Dedifferentiated amniotic fluid mesenchymal stem cell (primary cell): ENCODE results near the gene JAK1.
"Not testable (repeated sequence)": the region's sequence is repeated elsewhere in the genome, so short reads cannot be mapped to it uniquely, and the experiment has no call there.

Experiments used
- DNase-seq: peaks from one replicate; pipeline ENCODE4 v3.0.0-alpha.2; 2016; ENCODE audit errors: extremely low spot score

JAK1 gene

DNA sequence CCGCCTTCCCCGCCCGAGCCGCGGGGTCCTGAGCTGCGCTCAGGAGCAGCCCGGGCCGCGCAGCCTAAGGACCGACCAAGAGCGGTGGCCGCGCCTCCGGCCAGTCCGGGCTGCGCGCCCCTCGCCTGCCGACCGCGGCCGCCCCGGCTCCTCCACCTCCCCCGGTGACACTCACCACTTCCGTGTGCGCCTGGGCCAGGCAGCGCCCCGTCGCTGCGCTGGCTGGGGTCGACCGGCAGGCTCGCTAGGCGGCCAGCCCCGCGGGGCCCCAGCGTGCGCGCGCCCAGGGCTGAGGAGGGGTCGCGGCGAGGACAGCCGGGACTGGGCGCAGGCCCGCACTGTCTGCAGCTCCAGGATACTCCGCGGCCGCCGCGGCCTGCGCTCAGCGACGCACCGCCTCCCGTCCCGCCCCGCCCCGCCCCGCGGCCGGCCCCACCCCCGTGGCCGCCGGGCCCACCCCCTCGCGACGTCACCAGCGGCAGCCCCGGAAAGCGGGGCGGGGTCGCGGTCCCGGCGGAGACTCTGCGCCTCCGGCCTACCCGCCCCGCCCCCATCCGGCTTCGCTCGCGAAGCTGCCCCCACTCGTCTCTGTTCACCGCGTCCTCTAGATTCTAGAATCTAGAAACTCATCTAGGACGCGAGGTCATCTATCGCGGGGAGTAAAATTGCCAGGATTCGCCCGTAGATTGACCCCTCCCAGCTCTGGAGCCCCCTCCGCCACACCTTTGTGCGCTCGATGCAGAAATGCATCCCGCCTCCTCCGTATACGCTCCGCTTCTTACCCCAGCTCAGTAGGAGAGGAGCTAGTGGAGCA is at the start of gene JAK1:
TSS of gene JAK1 (minus strand) at position 392 of the 814 bp plus-strand sequence. CDS start 80,285 bp downstream, outside the sequence.
- peak; percentile 52 for DNase-seq

DNA sequence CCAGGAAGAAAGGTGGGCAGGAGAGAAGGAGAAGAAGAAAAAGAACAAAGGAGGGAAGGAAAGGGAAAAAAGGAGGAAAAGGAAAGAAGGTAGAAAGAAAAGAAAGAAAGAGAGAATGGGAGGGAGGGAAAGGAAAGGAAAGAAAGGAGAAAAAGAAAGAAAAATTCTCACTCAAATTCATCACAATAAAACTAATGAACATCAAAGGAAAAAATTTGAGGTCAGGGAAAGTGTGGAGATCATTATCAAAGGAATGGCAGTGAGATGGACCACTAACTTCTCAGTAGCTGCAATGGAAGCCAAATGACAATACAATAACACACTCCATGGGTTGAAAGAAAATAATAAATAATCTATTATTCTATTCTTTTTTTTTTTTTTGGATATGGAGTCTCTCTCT is 48.0 kb upstream of the JAK1 start:
- no peak for DNase-seq

DNA sequence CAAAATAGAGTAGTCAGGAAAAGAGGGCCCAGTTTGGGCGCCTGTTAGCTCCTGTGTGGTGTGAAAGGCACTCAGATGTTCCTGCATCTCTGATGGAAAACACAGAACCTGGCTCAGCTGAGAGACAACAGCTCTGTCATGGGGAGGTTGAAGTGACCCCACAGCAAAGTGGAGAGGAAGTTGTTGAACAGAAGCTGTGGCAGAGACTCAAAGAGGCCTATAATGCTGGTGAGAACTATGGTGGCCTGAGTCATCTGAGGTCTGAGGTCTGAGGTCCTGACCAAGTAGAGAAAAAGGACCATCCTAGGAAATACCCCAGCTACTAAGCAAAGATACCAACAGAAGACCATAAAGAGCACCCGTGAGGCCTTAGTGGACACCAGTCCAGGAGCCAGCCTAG is 45.6 kb upstream of the JAK1 start:
- DNase-seq = no peak

DNA sequence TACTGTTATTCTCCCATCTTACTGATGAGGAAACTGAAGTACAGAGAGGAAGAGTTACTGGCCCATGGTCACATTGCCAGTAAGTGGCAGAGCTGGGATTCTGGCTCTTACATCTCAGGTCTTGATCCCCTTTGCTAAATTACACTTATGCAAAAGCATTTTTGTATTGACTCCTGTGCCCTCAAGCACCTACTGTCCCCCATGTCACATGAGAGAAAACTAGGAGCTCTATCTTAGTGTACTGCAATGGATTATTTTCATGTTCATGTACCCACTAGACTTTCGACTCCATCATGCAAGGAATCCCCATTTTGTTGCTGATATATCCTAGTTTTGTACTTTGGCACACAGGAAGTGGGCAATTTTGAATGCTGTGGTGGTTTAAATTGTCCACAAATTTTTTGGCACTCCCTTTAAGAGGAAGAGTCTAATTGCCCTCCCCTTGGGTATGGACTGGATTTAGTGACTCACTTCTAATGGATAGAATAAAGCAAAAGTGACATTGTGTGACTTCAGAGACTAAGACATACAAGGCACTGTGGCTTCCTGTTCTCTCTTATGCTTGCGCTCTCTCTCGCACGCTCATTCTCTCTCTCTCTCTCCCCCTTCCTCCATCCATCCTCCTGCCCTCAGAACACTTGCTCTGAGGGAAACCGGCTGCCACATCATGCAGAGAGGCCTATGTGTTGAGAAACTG is 43.5 kb upstream of the JAK1 start:
- no peak for DNase-seq

DNA sequence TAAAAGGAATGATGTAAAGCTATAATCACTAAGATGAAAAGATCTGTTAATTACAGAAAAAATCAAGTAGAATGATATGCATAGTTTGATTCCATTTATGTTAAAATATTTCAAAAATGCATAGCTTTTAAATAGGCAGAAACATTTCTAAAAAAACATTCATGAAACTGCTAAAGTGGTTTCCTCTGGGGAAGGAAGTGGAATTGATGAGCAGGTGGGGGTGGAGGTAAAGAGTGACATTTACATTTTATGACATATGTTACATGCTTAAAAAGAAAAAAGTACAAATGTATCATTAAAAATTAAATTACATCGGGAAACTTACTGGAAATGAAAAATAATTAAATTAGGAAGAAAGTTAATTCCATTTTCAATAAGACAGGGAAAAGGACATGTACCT is 42.8 kb upstream of the JAK1 start:
- DNase-seq = no peak

DNA sequence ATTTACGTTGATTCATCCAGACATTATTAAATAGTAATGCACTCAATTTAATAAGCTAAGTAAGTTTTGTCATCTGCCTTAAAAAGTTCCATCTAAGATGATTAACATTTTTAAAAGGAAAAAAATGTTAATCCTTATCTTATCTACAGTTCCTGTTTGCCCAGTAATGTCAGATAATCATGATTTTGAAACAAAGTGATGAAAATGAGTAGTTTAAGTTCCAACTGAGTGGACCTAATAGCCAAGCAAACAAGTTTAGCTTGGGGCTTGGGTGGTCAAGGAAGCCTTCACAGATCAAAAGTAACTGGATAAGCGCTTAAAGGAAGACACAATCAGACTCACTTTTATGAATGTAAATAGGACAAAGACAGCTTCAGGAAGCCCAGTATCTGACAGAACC is 40.5 kb upstream of the JAK1 start:
- DNase-seq = no peak

DNA sequence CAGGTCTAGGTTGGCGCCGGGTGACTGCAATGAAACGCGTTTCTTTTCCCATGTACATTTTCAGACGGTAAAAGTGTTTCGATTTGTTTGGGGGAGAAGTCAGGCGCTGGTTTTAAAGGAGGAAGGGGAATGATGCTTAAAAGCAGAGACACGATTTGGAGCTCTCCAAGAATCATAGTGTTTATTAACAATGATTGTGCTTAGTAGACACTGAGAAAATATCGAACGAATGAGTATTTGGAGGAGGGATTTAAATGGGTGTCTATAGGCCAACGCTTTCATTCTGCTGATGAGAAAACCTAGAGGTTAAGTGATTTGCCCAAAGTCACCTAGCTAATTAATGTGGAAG is 36.9 kb upstream of the JAK1 start:
- no peak for DNase-seq

DNA sequence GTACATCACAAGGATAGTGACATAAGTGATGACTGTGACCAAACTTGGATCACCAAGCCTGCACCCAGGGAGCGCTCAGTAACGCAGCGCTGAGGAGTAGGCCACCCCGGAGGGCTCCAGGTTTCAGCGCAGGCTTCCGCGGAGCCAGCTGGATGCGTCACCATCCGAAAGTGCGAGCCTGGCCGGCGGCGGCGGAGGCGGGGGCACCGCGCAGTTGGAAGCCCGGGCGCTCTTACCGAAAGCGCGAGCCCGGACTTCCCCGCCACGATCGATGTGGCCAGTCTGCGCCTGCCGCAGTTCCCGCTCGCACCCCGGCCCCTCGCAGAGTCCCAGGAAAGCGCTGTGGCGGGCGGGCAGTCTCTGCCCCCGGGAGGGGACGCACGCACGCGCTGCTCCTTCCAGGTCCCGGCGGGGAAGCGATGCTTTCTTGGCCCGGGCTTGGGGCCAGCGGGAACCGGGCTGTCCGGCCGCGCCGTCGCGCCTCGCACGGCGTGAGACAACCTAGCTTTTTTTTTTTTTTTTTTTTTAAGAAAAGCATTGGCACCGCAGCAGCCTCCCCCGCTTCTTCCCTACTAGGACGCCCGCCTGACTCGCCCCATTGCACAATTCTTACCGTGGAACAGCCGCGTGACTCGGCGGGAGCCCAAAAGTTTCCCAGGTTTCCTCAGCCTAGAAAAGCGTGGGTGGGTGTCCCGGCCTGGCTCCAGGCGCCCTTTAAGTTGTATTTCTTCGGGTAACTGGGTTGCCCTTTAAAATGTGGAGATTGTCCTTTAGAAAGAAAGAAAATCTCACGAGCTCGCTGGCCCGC is 36.4 kb upstream of the JAK1 start:
- DNase-seq = peak; percentile 64

DNA sequence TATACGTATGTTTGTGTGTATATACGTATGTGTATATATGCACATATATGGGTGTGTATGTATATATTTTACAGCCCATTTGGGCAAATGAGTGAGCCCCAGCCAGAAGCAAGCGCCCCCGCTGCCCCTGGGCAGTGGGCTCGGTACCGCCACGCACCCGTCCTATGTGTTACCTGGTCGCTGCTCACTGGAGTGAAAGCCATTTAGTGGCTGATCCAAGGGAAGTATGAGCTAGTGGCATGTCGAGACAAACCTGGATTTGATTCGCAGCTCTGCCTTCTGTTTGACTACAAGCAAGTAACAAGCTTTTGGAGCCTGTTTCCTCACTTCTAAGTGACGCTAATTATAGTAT is 35.8 kb upstream of the JAK1 start:
- DNase-seq = no peak

DNA sequence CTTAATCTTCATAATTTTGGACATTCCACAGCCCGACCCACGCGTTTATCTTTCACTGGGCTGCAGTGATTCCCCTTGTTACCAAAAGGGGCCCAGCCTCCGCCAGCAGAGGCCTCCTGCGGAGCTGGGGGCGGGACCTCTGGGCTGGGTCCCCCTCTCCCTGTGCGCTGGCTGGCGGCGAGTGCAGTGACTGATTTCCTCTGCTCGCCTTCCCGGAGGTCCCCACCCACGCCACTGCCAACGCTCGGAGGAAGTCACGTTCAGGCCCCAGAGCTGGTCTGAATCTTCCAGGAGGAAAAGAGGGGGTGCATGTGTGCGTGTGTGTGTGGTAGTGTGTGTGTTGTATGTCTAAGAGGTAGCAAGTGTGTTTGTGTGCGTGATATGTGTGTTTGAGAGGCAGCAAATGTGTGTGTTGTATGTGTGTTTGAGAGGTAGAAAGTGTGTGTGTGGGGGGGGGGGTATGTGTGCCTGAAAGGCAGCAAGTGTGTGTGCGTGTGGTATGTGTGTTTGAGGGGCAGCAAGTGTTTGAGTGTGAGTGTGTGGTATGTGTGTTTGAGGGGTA is 35.0 kb upstream of the JAK1 start:
- no peak for DNase-seq

DNA sequence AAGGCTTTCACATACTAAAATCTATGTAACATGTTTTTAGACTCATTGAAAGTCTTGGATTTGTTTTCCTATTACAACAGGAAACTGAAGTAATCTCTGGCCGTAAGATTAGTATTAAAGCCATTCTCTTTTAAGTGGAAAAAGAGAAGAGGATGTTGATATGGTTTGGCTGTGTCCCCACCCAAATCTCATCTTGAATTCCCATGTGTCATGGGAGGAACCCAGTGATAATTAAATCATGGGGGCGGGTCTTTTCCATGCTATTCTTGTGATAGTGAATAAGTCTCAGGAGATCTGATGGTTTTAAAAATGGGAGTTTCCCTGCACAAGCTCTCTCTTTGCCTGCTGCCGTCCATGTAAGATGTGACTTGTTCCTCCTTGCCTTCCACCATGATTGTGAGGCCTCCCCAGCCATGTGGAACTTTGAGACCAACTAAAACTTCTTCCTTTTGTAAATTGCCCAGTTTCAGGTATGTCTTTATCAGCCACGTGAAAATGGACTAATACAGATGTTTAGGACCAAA is 32.1 kb upstream of the JAK1 start:
- not testable (repeated sequence) for DNase-seq

DNA sequence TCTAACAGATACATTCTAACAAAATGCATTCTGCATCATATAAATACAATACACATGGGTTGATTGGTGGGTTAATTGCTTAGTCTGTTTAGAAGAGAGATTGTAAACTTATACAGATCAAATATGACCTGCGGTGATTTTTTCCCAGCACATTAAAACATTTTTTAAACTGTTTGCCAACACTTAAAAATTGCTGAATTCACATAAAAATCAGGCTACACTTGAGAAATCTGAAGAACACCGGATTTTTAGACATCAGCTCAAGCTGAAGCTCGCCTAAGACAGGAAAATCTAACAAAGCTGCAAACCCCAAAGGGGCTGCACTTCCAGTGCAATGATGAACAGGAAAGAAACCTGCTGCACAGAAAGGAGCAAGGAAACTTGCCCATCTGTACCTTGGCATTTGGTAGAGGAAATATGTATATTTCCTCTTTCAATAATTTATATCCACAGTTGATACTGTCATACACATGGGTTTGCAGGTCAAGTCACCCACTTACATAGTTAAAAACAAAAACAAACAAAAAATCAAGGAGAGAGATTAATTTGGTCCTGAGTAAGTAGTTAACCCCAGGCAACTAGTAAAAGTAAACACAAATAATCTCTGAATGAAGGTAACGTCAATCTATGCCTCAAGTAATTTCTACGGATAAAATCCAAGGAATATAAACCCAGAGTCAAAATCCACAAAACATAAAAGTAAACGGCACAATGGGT is 30.4 kb upstream of the JAK1 start:
- no peak for DNase-seq

DNA sequence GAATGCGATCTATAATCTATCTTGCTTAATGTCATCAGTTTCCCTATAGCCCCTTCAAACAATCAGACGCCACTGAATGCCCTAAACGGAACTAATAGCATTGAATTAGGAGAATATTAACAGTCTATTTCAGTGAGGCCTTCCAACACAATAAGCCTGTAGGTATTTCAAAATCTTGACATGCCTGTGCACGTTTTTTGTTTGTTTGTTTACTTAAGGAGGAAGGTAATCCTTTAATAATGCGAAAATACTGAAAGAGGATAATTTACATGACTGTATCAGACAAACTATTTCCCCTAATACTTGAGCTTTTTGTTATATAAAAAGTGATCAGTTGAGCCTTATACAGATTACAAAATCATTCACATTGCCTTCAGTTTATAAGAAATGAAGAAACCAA is 29.0 kb upstream of the JAK1 start:
- DNase-seq = no peak

DNA sequence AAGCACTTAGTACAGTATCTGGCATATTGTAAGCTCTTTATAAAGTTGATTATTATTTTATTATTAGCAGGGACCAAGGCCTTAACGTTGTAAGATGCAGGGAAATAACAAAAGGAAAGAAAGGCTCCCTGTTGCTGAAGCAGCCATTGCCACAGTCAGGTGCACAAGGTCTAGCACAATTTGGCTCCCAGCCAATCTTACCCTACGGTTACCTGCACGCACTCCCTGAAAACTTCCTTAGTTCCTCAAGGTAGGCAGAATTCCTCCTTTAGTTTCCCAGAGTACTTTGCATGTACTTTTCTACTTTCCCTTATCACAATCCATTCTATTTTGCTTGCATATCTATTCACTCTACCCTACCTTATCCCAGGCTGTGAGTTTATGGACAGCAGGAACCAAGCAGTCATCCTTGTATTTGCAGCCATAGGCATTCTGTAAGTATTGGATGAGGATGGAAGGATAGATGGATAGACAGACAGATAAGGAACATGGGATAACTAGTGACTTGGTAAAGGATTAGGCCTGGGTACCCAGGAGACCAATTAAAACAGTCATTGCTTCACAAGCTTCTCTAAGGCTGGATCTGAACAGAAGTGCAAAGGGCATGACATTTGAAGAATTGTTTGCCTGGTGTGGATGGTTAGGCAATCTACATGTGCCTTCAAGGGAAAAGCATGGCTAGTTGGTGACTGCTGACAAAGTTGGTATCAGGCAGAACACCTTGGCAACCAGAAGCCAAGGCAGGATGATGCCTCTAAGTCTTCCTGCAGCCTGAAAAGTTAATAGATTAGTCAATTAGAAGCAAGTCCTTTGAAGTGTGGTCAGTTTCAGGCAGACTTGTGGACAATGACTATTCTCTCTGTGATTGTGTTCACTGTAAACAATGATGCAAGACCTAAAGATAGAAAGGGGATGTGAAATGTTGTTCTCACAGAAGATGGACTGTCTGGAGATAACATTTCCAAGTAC is 20.8 kb upstream of the JAK1 start:
- no peak for DNase-seq

DNA sequence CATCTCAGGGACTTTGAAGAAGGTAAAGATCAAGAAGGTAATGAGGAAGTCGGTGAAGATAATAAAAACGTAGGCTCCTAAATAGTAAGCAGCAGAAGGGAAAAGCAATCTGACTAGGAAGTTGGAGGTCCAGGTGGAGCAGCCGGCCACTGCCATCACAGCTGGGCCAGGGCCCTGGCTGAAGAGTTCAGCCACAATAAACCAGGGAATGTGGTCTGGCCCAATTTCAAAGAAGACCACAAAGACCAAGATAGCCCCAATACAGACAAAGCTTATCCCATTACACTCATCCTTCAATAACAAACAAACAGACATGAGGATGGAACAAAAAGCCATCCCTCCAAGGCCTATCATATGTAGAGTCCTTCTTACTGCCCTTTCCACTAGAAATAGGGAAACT is 18.4 kb upstream of the JAK1 start:
- no peak for DNase-seq

DNA sequence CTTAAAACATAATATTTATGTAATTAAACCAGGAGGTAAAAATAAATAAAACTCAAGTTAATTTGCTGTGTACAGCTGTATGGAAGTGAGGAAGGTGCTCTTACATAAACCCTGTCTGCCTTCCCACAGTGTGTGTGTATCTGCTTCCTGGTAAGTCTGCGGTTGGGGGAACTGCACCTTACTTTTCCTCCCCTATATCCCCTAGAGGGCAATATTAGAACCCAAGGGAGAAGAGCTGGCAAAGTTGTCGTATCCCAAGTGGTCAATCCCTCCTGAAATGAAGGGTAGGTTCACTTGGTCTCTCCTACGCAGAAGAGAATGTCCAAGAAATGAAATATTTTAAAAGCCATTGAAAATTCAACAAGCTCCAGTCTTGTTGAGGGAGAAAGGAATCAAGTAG is 17.8 kb upstream of the JAK1 start:
- no peak for DNase-seq

DNA sequence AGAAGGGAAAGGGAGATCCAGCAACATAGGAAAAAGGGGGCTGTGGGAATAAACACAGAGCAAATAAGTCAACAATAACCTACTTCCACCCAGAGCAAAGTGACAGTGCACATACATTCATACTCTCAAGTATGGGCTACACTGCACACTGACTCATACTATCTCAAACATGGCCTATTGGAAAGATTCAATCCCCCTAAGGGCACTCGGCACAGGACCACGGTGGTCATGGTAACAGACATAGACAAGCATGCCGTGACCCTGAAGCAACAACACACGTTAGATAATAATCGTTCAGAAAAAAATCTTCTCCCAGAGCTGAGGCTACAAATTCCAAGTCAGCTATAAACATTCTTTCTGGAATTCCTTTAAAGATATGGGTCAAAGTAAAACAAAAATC is 16.8 kb upstream of the JAK1 start:
- peak; percentile 88 for DNase-seq

DNA sequence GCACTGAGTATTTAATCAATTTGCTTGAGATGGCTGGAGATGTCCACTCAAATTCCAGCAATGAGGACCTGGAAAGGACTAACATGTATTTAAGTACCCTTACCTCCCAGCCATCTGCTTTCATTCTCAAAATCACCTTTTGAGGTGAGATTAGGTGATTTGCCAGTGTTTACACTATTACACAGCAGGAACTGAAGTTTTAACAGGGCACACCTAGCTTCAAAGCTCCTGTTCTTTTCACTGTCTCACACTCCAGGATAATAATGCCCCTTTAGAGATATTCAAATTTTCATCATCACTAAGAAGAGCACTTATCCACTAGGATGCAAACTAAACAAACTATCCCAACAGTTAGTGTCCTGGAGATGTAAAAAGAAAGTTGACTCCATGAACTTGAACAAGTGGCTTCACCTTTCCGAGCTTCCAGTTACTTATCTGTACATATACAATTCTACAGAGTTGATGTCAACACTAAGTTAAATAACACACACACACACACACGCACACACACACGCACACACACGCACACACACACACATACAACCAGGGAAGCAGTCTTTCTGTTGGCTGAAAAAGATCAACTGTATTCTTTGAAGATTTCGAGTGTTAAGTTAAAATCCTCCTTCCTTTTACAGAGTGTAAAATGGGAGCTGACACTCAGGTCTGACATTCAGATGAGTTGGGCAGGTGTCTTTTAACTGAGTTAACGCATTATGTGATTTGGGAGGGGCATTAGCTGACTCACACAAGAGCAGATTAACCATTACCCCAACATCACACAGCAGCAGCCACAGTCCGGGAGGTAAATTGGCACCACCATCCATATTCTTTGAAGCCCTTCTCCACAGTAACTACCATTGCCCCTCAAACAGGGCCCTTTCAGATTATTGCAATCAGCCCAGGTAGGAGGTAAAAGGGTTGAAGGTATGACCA is 15.5 kb upstream of the JAK1 start:
- no peak for DNase-seq
